Fibroblast of the conjunctiva (primary cell): ENCODE measurements around the gene ZKSCAN1.

Experiments used
- DNase-seq: peaks from one replicate; pipeline ENCODE4 v3.0.0-alpha.2; 2010; ENCODE audit warnings: low read depth

ZKSCAN1 gene

DNA sequence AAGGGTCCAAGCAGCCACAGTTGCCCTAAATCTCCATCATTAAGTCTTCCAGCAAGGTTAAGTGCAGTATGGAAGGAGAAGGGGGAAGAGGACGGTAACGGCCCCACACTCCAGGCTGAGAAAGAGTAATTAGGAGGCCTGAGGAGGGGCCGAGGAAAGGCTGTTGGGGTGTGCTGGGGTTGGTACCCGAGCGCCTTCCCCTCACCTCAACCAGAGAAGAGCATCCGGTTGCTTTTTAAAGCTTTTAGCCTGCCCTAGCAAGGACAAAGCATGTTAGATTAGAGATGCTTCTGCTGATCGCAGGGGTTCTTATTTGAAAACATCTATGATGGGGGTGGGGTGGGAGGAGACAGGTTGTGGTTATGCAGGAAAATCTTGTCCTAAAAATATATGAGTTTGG, 25.2 kb downstream of the ZKSCAN1 start:
- DNase-seq, result no peak

DNA sequence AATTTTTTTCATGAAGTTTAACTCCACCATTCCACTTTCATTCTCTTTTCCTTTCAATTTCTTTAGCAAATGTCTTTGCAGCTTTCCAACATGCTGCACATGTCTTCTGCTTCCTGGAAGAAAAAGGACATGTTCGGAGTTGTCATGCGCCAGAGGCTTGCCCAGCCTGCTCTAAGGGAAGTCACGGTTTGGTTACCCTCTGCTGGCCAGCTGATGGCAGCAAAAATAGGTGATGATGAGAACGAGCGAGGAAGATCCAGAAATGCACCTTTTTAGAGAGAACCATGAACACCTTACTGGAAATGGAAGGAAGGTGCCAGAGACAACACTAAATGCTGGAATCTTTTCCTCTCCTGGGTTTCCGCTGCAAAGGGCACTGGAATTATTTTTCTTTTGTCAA, 29.3 kb downstream of the ZKSCAN1 start:
- DNase-seq, result no peak

DNA sequence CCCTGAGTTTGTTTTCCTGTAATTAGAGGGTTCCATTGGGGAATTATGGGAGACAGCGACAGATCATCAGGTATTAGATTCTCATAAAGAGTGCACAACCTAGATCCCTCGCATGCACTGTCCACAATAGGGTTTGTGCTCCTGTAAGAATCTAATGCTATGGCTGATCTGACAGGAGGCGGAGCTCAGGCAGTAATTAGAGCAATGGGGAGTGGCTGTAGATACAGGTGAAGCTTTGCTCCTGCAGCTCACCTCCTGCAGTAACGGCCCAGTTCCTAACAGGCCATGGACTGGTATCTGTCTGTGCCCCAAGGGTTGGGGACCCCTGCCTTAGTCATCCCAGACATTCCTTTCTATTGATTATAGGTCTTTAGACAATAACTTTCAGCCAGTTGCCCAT, 33.3 kb downstream of the ZKSCAN1 start:
- no peak for DNase-seq

DNA sequence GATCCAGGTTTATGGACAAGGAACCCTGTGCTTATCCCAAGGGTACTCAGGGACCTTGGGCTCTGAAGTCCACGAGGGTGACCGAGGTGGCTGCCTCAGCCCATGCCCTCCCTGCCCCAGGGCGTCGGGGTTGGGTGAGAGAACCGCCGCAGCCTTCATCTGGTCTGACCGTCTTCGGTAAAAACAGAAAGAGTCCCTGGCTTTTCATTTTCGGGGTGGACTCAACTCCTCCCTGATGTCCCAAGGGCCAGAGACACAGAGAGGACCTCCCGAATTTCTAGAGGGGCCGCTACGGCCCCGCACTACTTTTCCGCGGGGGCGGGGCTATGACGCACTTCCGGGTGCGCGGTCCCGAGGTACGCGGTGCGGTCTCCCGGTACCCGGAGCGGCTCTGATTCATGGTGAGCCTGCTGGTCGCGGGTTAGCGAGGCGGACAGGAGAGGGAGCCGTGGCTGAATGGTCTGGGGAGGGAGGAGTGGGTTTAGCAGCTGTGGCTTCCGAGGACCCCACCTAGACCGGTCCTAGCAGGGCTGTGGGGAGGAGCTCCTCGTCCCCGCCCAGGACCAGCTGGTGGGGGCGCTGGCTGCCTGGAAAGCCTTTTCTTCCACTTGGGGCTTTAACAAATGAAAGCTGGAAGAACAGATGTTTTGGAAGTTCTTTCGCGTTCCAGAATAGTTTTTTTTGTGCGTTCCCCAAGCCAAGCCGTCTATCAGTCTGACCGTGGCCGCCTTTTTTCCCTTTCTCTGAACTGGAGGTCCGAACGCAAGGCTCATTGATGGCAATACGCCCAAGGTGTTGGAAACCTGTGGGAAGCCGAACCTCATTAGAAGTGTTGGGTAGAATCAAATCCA, 34.3 kb downstream of the ZKSCAN1 start, which contains the start of gene ZSCAN21:
Gene ZSCAN21, plus strand, starts transcription at position 334 of the 851 bp plus-strand sequence. CDS start 7,233 bp downstream, outside the sequence.
- DNase-seq, result peak; percentile 51

GRCh38 chr7:100051611-100052010, 36.2 kb downstream of the ZKSCAN1 start:
- DNase-seq, result no peak

- peak; percentile 29 for DNase-seq
These were observed 37.8 kb downstream of the ZKSCAN1 start for GRCh38 chr7:100053215-100053614.

GRCh38 chr7:100057006-100057405, 41.6 kb downstream of the ZKSCAN1 start:
- no peak for DNase-seq

- DNase-seq, result no peak
These were observed 43.9 kb downstream of the ZKSCAN1 start for GRCh38 chr7:100059251-100059739.

GRCh38 chr7:100061518-100062193, 46.3 kb downstream of the ZKSCAN1 start:
- no peak for DNase-seq

- DNase-seq, result no peak
These were observed 48.0 kb downstream of the ZKSCAN1 start for GRCh38 chr7:100063376-100063775.

- DNase-seq, result no peak
These were observed 48.8 kb downstream of the ZKSCAN1 start for GRCh38 chr7:100064162-100064561.

DNA sequence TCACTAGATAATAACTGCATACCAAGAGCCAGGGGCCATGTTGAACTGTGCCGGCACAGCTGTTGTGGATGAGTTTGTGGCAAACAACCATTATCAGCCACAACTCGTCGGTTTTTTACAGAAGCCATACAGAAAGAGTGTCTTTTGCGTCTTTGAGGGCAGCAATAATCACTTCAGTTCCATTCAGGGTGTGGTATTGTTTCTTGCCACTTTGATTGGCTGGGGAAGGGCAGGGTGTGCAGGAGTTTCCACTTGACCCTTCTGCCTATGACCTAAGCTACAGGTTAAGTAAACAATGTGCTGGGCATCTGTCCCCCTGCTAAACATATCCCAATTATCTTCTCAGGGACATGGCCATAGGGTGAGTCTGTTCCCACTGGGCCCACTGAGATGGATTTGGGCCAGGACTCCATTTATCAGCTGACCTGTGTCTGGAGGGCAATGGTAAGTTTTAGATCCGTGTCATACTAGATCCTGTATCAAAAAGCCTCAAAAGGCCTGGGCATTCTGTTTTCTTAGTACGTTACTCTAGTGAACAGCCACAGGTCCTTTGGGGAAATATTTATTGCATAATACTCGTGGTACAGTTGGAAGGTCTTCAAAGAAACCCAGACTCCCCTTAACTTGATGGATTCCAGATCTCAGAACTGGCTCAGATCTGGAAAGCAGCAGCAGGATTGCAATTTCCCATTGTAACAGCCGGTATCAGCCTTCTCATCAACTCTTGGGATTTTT, 50.2 kb downstream of the ZKSCAN1 start:
- peak; percentile 79 for DNase-seq

DNA sequence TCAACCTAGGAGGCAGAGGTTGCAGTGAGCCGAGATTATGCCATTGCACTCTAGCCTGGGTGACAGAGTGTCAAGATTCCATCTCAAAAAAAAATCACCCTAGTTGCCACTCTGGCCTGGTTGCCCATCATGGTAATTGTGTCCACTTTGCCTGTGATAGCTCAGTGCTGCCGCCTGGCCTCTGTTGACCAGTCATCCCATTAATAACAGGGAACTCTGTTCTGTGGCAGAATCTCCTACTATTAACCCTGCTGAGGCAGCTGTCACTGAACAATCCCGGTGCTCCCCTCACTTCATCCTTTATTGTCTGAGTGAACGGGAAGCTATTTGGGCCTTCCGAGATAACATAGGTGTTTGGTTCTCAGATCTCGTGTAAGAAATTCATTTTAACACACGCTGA, 51.6 kb downstream of the ZKSCAN1 start:
- no peak for DNase-seq

GRCh38 chr7:100069991-100070390, 54.6 kb downstream of the ZKSCAN1 start:
- no peak for DNase-seq

DNA sequence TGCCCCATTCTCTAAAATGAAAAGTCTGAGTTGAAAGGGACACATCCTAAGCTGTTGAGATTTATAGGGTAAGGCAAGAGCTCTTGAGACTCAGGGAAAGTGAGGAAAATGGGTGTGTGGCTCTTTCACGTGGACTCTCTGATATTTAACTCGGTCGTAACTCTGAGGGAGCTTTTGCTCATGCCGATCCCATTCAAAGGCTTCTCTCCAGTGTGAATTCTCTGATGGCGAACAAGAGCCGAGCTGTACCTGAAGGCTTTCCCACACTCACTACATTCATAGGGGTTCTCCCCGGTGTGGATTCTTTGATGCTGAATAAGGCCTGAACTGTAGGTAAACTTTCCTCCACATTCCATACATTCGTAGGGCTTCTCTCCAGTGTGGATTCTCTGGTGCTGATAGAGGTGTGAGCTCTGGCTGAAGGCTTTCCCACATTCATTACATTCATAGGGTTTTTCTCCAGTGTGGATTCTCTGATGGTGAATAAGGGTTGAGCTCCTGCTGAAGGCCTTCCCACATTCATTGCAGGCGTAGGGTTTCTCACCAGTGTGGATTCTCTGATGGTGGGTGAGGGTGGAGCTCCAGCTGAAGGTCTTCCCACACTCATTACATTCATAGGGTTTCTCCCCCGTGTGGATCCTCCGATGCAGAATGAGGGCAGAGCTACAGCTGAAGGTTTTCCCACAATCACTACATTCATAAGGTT, 55.8 kb downstream of the ZKSCAN1 start:
- DNase-seq, result no peak

- DNase-seq, result no peak
These were observed 57.1 kb downstream of the ZKSCAN1 start for GRCh38 chr7:100072462-100072861.

DNA sequence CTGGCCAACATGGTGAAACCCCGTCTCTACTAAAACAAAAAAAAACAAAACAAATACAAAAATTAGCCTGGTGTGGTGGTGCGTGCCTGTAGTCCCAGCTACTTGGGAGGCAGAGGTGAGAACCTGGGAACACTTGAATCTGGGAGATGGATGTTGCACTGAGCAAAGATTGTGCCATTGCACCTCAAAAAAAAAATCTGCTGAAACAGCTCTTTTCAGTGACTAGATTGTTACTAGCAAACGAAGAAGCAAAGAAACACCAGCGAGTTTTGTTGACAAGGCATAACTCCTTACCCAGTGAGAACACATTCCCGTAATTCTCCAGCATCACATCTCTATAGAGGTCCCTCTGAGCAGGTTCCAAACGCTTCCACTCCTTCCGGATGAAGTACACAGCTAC, 59.4 kb downstream of the ZKSCAN1 start:
- DNase-seq, result no peak

GRCh38 chr7:100075418-100075817, 60.0 kb downstream of the ZKSCAN1 start:
- DNase-seq, result no peak

- DNase-seq, result no peak
These were observed 61.8 kb downstream of the ZKSCAN1 start for GRCh38 chr7:100077205-100077604.

DNA sequence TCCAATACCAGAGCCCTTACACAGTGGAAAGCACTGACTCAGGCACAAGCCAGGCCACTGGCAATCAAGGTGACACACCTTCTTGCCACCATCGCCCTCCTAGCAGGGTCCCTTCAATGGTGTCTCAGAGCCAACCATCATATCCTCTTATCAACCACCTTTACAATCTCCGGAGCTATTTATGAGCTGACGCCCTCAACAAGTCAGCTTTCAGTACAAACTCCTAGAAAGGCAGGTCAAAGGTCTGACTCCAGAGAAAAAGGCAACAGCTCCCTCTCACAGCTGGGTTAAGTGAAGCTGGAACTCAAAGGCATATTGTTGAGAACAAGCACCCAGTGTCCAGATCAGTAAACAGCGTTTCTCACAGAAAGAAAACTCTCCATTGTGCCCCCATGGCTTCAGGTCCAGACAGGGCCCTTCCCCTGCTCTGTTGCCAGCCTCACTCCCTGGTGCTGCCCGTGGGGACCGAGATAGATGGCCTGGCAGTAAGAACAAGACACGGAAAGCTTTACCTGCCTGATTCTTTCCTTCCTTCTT, 63.7 kb downstream of the ZKSCAN1 start:
- no peak for DNase-seq

- DNase-seq, result no peak
These were observed 65.6 kb downstream of the ZKSCAN1 start for GRCh38 chr7:100080907-100081534.
